Measurements from ENCODE around the gene ZNF560. TPM values are rescaled to one million over a fixed set of nuclear protein-coding genes. Genes with fewer than 3 reads are reported as not detected.
A peak's percentile ranks its signal among the peaks of the same experiment; 100 is the strongest.

ZNF560 gene
- total and polyA plus RNA-seq, 10 donors: 0.02 to 0.19 (median 0.04) TPM; not detected in 7

GRCh38 chr19:9467161-9467560 is 31.3 kb downstream of the ZNF560 start:
- WGBS, 5 donors: 81 to 94% (median 90%) methylated on average over 7 of the region's 7 CpGs
- no peaks in the 10 kb centered on the region for H3K27me3 ChIP-seq (replicated peaks in 1 of 7)
- peaks cover 0 to 1% (median 0%) of the 10 kb centered on the region in 6 donors for H3K36me3 ChIP-seq
- TF ChIP-seq, protein P1, sequence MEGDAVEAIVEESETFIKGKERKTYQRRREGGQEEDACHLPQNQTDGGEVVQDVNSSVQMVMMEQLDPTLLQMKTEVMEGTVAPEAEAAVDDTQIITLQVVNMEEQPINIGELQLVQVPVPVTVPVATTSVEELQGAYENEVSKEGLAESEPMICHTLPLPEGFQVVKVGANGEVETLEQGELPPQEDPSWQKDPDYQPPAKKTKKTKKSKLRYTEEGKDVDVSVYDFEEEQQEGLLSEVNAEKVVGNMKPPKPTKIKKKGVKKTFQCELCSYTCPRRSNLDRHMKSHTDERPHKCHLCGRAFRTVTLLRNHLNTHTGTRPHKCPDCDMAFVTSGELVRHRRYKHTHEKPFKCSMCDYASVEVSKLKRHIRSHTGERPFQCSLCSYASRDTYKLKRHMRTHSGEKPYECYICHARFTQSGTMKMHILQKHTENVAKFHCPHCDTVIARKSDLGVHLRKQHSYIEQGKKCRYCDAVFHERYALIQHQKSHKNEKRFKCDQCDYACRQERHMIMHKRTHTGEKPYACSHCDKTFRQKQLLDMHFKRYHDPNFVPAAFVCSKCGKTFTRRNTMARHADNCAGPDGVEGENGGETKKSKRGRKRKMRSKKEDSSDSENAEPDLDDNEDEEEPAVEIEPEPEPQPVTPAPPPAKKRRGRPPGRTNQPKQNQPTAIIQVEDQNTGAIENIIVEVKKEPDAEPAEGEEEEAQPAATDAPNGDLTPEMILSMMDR (IDR thresholded peaks at IDR 0.05 in 8 of 11, conservative IDR thresholded peaks at IDR 0.05 in 3 of 11): no peak
- TF ChIP-seq POLR2AphosphoS5 (IDR thresholded peaks at IDR 0.05) (no peak), POLR2A (IDR thresholded peaks at IDR 0.05) (no peak)
- no peak overlapping the region for H3K27ac ChIP-seq
- H3K9me3 ChIP-seq: peaks cover 15 to 100% (median 97%) of the 10 kb centered on the region in 8 donors
- intact Hi-C loops (cut with DNase I; ENCODE audit: low total_unique reads): no loop called here
- H3K4me3 ChIP-seq: no peak overlapping the region
- no peak for DNase-seq
- no peaks in the 10 kb centered on the region for H3K4me1 ChIP-seq

DNA sequence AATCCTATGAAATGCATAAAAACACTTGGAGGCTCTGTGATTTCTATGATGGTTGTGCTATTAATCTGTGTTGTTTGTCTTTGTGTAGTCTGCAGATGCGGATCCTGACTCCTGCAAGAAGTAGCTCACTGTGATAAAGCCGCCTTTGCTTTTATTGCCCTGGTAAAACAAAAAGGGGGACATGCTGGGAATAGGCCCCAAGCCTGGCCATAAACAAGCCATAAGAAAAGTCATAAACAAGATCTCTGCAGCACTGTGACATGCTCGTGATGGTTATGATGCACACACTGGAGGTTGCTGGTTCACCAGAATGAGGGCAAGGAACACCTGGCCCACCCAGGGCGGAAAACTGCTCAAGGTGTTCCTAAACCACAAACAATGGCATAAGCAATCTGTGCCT is 36.5 kb downstream of the ZNF560 start:
- WGBS, 5 donors: 87 to 98% (median 92%) methylated on average over 4 of the region's 4 CpGs
- H3K4me3 ChIP-seq: no peak overlapping the region
- no peak overlapping the region for H3K27ac ChIP-seq
- H3K9me3 ChIP-seq: peaks cover 16 to 100% (median 98%) of the 10 kb centered on the region in 8 donors
- DNase-seq: no peak
- H3K27me3 ChIP-seq (replicated peaks in 1 of 7): no peaks in the 10 kb centered on the region
- TF ChIP-seq POLR2A (IDR thresholded peaks at IDR 0.05): no peak
- TF ChIP-seq POLR2AphosphoS5 (IDR thresholded peaks at IDR 0.05): no peak
- TF ChIP-seq, protein P1 (IDR thresholded peaks at IDR 0.05 in 8 of 11, conservative IDR thresholded peaks at IDR 0.05 in 3 of 11): no peak
- no peaks in the 10 kb centered on the region for H3K4me1 ChIP-seq
- peaks cover 0 to 12% (median 0%) of the 10 kb centered on the region in 6 donors for H3K36me3 ChIP-seq
- intact Hi-C loops (cut with DNase I; ENCODE audit: low total_unique reads): no loop called here

DNA sequence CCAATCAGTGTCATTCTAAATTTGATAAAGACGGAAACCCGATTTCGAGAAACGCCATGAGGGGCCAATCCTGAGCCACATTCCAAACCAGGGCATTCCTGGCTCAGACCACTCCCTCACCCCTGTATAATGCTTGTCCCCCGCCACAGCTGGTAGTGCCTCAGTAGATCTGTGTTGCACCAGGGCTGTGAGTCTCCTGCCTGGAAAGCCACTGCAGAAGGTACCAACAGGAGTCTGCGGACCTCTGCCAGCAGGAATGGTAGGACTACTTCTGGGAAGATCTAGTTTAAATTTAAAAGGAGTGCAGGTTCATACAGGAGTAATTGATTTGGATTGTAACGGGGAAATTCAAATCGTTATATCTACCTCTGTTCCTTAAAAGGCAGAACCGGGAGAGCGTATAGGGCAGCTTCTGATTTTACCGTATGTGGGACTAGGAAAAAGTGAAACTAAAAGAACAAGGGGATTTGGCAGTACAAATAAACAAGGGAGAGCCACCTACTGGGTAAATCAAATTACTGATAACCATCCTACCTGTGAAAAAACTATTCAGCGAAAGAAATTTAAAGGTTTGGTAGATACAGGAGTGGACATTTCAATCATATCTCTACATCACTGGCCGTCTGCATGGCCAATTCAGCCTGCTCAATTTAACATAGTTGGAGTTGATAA is 42.3 kb downstream of the ZNF560 start:
- no peaks in the 10 kb centered on the region for H3K27me3 ChIP-seq (replicated peaks in 1 of 7)
- TF ChIP-seq POLR2A (IDR thresholded peaks at IDR 0.05): no peak
- TF ChIP-seq POLR2AphosphoS5 (IDR thresholded peaks at IDR 0.05): no peak
- TF ChIP-seq, protein P1 (IDR thresholded peaks at IDR 0.05 in 8 of 11, conservative IDR thresholded peaks at IDR 0.05 in 3 of 11): no peak
- peaks cover 13 to 100% (median 98%) of the 10 kb centered on the region in 8 donors for H3K9me3 ChIP-seq
- WGBS, 5 donors: 66 to 81% (median 79%) methylated on average over 13 of the region's 13 CpGs
- H3K4me3 ChIP-seq: peak overlapping the region in 1 of 8 donors; percentile 31
- no peak overlapping the region for H3K27ac ChIP-seq
- H3K36me3 ChIP-seq: peaks cover 0 to under 1% (median 0%) of the 10 kb centered on the region in 6 donors
- no peaks in the 10 kb centered on the region for H3K4me1 ChIP-seq
- intact Hi-C loops (cut with DNase I; ENCODE audit: low total_unique reads): no loop called here
- DNase-seq: no peak

- no peak overlapping the region for H3K4me3 ChIP-seq
- H3K27ac ChIP-seq: no peak overlapping the region
- H3K27me3 ChIP-seq (replicated peaks in 1 of 7): no peaks in the 10 kb centered on the region
- H3K36me3 ChIP-seq: no peaks in the 10 kb centered on the region
- no peak for DNase-seq
- no peaks in the 10 kb centered on the region for H3K4me1 ChIP-seq
- intact Hi-C loops (cut with DNase I; ENCODE audit: low total_unique reads): no loop called here
- peaks cover 19 to 100% (median 98%) of the 10 kb centered on the region in 8 donors for H3K9me3 ChIP-seq
- WGBS, 5 donors: 89 to 95% (median 91%) methylated on average over 4 of the region's 4 CpGs
- TF ChIP-seq POLR2AphosphoS5 (IDR thresholded peaks at IDR 0.05) (no peak), POLR2A (IDR thresholded peaks at IDR 0.05) (no peak)
- TF ChIP-seq, protein P1 (IDR thresholded peaks at IDR 0.05 in 8 of 11, conservative IDR thresholded peaks at IDR 0.05 in 3 of 11): no peak
Measured at GRCh38 chr19:9453953-9454352, 44.5 kb downstream of the ZNF560 start.
